Measurements from ENCODE around the gene RDH11. TPM values are rescaled to one million over a fixed set of nuclear protein-coding genes. Genes with fewer than 3 reads are reported as not detected.

The RDH11 gene
- total RNA-seq, 1 experiment from 2014 or later, result 45.1 TPM

GRCh38 chr14:67718265-67718664 is 22.7 kb upstream of the RDH11 start:
- no peak for DNase-seq (ENCODE audit: low read depth, low spot score)
- TF ChIP-seq CTCF (IDR thresholded peaks at IDR 0.05) (no peak), TCF7L2 (IDR thresholded peaks at IDR 0.05; ENCODE audit: low read depth, low read length) (no peak), SIN3A (IDR thresholded peaks at IDR 0.05; ENCODE audit: borderline replicate concordance, insufficient read depth, low read depth, low read length) (no peak), POLR2AphosphoS5 (IDR thresholded peaks at IDR 0.05; ENCODE audit: low read depth, low read length) (no peak)
- TF ChIP-seq, protein P1, sequence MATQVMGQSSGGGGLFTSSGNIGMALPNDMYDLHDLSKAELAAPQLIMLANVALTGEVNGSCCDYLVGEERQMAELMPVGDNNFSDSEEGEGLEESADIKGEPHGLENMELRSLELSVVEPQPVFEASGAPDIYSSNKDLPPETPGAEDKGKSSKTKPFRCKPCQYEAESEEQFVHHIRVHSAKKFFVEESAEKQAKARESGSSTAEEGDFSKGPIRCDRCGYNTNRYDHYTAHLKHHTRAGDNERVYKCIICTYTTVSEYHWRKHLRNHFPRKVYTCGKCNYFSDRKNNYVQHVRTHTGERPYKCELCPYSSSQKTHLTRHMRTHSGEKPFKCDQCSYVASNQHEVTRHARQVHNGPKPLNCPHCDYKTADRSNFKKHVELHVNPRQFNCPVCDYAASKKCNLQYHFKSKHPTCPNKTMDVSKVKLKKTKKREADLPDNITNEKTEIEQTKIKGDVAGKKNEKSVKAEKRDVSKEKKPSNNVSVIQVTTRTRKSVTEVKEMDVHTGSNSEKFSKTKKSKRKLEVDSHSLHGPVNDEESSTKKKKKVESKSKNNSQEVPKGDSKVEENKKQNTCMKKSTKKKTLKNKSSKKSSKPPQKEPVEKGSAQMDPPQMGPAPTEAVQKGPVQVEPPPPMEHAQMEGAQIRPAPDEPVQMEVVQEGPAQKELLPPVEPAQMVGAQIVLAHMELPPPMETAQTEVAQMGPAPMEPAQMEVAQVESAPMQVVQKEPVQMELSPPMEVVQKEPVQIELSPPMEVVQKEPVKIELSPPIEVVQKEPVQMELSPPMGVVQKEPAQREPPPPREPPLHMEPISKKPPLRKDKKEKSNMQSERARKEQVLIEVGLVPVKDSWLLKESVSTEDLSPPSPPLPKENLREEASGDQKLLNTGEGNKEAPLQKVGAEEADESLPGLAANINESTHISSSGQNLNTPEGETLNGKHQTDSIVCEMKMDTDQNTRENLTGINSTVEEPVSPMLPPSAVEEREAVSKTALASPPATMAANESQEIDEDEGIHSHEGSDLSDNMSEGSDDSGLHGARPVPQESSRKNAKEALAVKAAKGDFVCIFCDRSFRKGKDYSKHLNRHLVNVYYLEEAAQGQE (IDR thresholded peaks at IDR 0.05; ENCODE audit: insufficient read depth in 1 of 2, low read depth in 2 of 2, low read length in 1 of 2), result no peak
- ChIA-PET POLR2A (no interaction called here), CTCF (no interaction called here)
- H3K27ac ChIP-seq (ENCODE audit: low read length), result no peak overlapping the region
- H3K9me3 ChIP-seq (ENCODE audit: control insufficient read depth, insufficient read depth, low read depth, low read length), result no peaks in the 10 kb centered on the region
- no peaks in the 10 kb centered on the region for H3K36me3 ChIP-seq (ENCODE audit: control insufficient read depth, insufficient read depth, low read length)
- in situ Hi-C loops (cut with HindIII; ENCODE audit: low pct_unique_long_range_greater_than_20kb, low sequenced_read_pairs) (no loop called here), intact Hi-C loops (cut with micrococcal nuclease; ENCODE audit: unreplicated experiment) (no loop called here)
- H3K4me3 ChIP-seq (ENCODE audit: low read depth in 2 of 2, low read length in 2 of 2), result no peak overlapping the region
- no peaks in the 10 kb centered on the region; the same call in 1 of the 2 replicates for H3K27me3 ChIP-seq (ENCODE audit: control insufficient read depth, insufficient read depth, low read length)
- no peaks in the 10 kb centered on the region for H3K4me1 ChIP-seq (ENCODE audit: control insufficient read depth, insufficient read depth, low read length)
- no TSS peak for BruUV-seq (replicated peaks)
- ATAC-seq, result no peak

DNA sequence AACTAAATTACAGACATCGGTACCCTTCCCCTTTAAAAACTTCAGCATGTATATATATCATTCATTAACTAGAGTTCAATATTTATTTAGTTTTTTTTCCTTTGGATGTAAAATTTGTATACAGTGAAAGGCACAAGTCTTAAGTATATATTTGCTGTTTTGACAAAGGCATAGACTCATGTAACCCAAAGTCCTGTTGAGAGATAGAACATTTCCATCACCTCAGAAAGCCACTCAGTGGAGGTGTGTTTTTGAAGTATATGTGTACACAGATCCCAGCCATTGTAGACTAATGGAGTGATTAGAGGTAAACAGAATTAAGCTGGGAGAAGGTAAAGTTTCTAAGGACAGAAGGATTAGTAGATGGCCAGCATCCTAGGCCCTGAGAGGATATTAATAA is 21.5 kb upstream of the RDH11 start:
- H3K27me3 ChIP-seq (ENCODE audit: control insufficient read depth, insufficient read depth, low read length), result no peaks in the 10 kb centered on the region; the same call in 1 of the 2 replicates
- H3K4me3 ChIP-seq (ENCODE audit: low read depth in 2 of 2, low read length in 2 of 2), result no peak overlapping the region
- ChIA-PET CTCF (no interaction called here), POLR2A (no interaction called here)
- in situ Hi-C loops (cut with HindIII; ENCODE audit: low pct_unique_long_range_greater_than_20kb, low sequenced_read_pairs) (no loop called here), intact Hi-C loops (cut with micrococcal nuclease; ENCODE audit: unreplicated experiment) (no loop called here)
- H3K4me1 ChIP-seq (ENCODE audit: control insufficient read depth, insufficient read depth, low read length), result no peaks in the 10 kb centered on the region
- no TSS peak for BruUV-seq (replicated peaks)
- no peaks in the 10 kb centered on the region for H3K36me3 ChIP-seq (ENCODE audit: control insufficient read depth, insufficient read depth, low read length)
- TF ChIP-seq POLR2AphosphoS5 (IDR thresholded peaks at IDR 0.05; ENCODE audit: low read depth, low read length) (no peak), SIN3A (IDR thresholded peaks at IDR 0.05; ENCODE audit: borderline replicate concordance, insufficient read depth, low read depth, low read length) (no peak), CTCF (IDR thresholded peaks at IDR 0.05) (no peak), TCF7L2 (IDR thresholded peaks at IDR 0.05; ENCODE audit: low read depth, low read length) (no peak)
- TF ChIP-seq, protein P1 (IDR thresholded peaks at IDR 0.05; ENCODE audit: insufficient read depth in 1 of 2, low read depth in 2 of 2, low read length in 1 of 2), result no peak
- H3K9me3 ChIP-seq (ENCODE audit: control insufficient read depth, insufficient read depth, low read depth, low read length), result no peaks in the 10 kb centered on the region
- DNase-seq (ENCODE audit: low read depth, low spot score) (no peak), ATAC-seq (no peak)
- H3K27ac ChIP-seq (ENCODE audit: low read length), result no peak overlapping the region
